HepG2 (cell line): Measurements from ENCODE around the gene PLB1.

Experiments
- ELF4 ChIP-seq: sonication (generic); formaldehyde crosslinking; IDR thresholded peaks from 2 replicates; pipeline ENCODE4 v1.5.0; 2020; ENCODE audit warnings: missing genetic modification reagents, mild to moderate bottlenecking, moderate library complexity, borderline replicate concordance
- EP300 ChIP-seq, 3 experiments: sonication (generic) in 1 of 3; formaldehyde crosslinking in 1 of 3; IDR thresholded peaks; 2 replicates each; pipeline versions ENCODE4 v1.5.1 to v1.6.1; 2011 to 2020; ENCODE audit warnings: low read depth in 2 of 3, low read length in 2 of 3, borderline replicate concordance in 1 of 3, improper control_type of control experiment in 1 of 3, mild to moderate bottlenecking in 1 of 3, missing genetic modification reagents in 1 of 3, moderate library complexity in 1 of 3
- ETV5 ChIP-seq: IDR thresholded peaks from 2 replicates; pipeline ENCODE4 v1.6.1; 2018; ENCODE audit warnings: missing biosample characterization, missing genetic modification reagents, inconsistent platforms, borderline replicate concordance
- MAFK ChIP-seq, 2 experiments: IDR thresholded peaks in 1 of 2; conservative IDR thresholded peaks in 1 of 2; 2 replicates each; pipeline ENCODE4 v1.6.1; 2011; ENCODE audit warnings: improper control_type of control experiment in 2 of 2, low read length in 2 of 2
- POLR2A ChIP-seq, 2 experiments: IDR thresholded peaks; 2 replicates each; pipeline ENCODE4 v1.6.1; 2011; ENCODE audit warnings: low read depth in 2 of 2, low read length in 2 of 2, mild to moderate bottlenecking in 1 of 2, moderate library complexity in 1 of 2; ENCODE audit not compliant: insufficient read depth in 1 of 2
- SIN3A ChIP-seq: IDR thresholded peaks from 2 replicates; pipeline ENCODE4 v1.6.1; 2011; ENCODE audit warnings: low read depth, mild to moderate bottlenecking, control low read depth, low read length, borderline replicate concordance
- ZNF777 ChIP-seq: sonication (generic); formaldehyde crosslinking; IDR thresholded peaks from 2 replicates; pipeline ENCODE4 v1.4.0; 2020; ENCODE audit warnings: missing genetic modification reagents

DNA sequence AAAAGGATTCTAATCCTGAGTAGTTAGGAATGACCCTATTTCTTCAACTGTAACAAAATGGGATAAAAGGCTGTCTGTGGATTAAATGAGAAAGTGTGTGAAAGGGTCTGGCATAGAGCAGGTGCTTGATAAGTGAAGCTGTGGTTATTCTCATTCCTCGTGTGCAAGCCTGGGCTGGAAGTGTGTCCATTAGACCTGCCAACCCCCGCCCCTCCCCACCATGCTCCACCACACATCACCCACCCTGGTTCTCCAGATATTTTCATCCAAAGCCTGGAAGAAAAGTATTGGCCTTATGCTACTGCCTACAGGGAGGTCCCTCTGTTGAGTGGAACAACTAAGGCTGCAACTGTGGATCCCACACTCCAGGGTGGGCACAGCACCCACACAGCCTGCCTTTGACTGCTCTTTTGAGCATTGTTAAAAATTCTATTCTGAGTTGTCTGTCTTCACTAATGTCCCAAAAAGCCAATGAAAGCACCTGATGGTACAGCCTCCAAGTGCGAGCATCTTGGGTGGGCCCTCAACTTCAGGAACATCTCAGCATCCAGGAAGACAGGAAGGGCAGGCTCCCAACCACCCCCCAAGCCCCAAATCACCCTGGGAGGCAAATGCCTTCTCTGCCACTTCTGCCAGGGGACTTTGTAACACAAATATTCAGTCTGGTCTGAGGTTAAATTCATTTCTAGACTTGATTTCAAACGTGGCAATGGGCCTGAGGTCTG is 153.0 kb downstream of the PLB1 start:
- TF ChIP-seq EP300 (IDR thresholded peaks at IDR 0.05; ENCODE audit: low read depth in 2 of 2, low read length in 2 of 2) = no peak
- TF ChIP-seq EP300 (CRISPR knock-in tag; IDR thresholded peaks at IDR 0.05; ENCODE audit: borderline replicate concordance) = no peak
- no peak for TF ChIP-seq SIN3A
- TF ChIP-seq MAFK (conservative IDR thresholded peaks at IDR 0.05 in 1 of 2, IDR thresholded peaks at IDR 0.05 in 1 of 2; ENCODE audit: low read length in 2 of 2) = no peak
- no peak for TF ChIP-seq ELF4 (CRISPR knock-in tag)
- TF ChIP-seq ZNF777 (CRISPR knock-in tag) = no peak
- TF ChIP-seq POLR2A (IDR thresholded peaks at IDR 0.05; ENCODE audit: insufficient read depth in 1 of 2, low read depth in 2 of 2, low read length in 2 of 2) = no peak
- TF ChIP-seq ETV5 (CRISPR knock-in tag) = no peak
